ENCODE results near the gene BCHE.

The BCHE gene

GRCh38 chr3:165883863-165884478, 46.7 kb upstream of the BCHE start:
- TF ChIP-seq EZH2phosphoT487 (IDR thresholded peaks at IDR 0.05; ENCODE audit: borderline replicate concordance, low read length) (no peak), CTCF (IDR thresholded peaks at IDR 0.05; ENCODE audit: low read depth, low read length, poor library complexity, severe bottlenecking) (no peak)
- no peaks in the 10 kb centered on the region for H3K79me2 ChIP-seq (ENCODE audit: control insufficient read depth, low read length)
- H3F3A ChIP-seq (ENCODE audit: control insufficient read depth, insufficient read depth): no peaks in the 10 kb centered on the region
- H3K9me2 ChIP-seq (replicated peaks; ENCODE audit: control insufficient read depth, low read length): no peaks in the 10 kb centered on the region
- no peak overlapping the region for H3K4me3 ChIP-seq (ENCODE audit: low read length)
- no peak overlapping the region for H3K27ac ChIP-seq (ENCODE audit: low read depth, low read length)
- no peaks in the 10 kb centered on the region for H3K4me1 ChIP-seq (ENCODE audit: control insufficient read depth, low read length)
- no peaks in the 10 kb centered on the region for H3K36me3 ChIP-seq (ENCODE audit: control insufficient read depth, low read length)
- H3K27me3 ChIP-seq (ENCODE audit: control insufficient read depth, low read length): no peaks in the 10 kb centered on the region
- H4K20me1 ChIP-seq (ENCODE audit: control insufficient read depth, insufficient read depth, low read depth, low read length): no peaks in the 10 kb centered on the region
- H3K4me2 ChIP-seq (ENCODE audit: low read length): no peak overlapping the region
- H3K9me3 ChIP-seq (ENCODE audit: control insufficient read depth, insufficient read depth, low read length): no peaks in the 10 kb centered on the region

- Histone ChIP-seq H3K36me3 (ENCODE audit: control insufficient read depth, low read length) (no peaks in the 10 kb centered on the region), H4K20me1 (ENCODE audit: control insufficient read depth, insufficient read depth, low read depth, low read length) (no peaks in the 10 kb centered on the region), H3K27me3 (ENCODE audit: control insufficient read depth, low read length) (no peaks in the 10 kb centered on the region), H3K79me2 (ENCODE audit: control insufficient read depth, low read length) (no peaks in the 10 kb centered on the region), H3K9me3 (ENCODE audit: control insufficient read depth, insufficient read depth, low read length) (no peaks in the 10 kb centered on the region), H3K27ac (ENCODE audit: low read depth, low read length) (no peak overlapping the region), H3K9me2 (replicated peaks; ENCODE audit: control insufficient read depth, low read length) (no peaks in the 10 kb centered on the region), H3F3A (ENCODE audit: control insufficient read depth, insufficient read depth) (no peaks in the 10 kb centered on the region), H3K4me2 (ENCODE audit: low read length) (no peak overlapping the region), H3K4me3 (ENCODE audit: low read length) (no peak overlapping the region), H3K4me1 (ENCODE audit: control insufficient read depth, low read length) (no peaks in the 10 kb centered on the region)
- no peak for TF ChIP-seq CTCF (IDR thresholded peaks at IDR 0.05; ENCODE audit: low read depth, low read length, poor library complexity, severe bottlenecking)
- TF ChIP-seq EZH2phosphoT487 (IDR thresholded peaks at IDR 0.05; ENCODE audit: borderline replicate concordance, low read length): no peak
These were observed 45.9 kb upstream of the BCHE start for GRCh38 chr3:165883117-165883516.

- Histone ChIP-seq H3K27me3 (ENCODE audit: control insufficient read depth, low read length) (no peaks in the 10 kb centered on the region), H3K79me2 (ENCODE audit: control insufficient read depth, low read length) (no peaks in the 10 kb centered on the region), H3K9me3 (ENCODE audit: control insufficient read depth, insufficient read depth, low read length) (no peaks in the 10 kb centered on the region), H4K20me1 (ENCODE audit: control insufficient read depth, insufficient read depth, low read depth, low read length) (no peaks in the 10 kb centered on the region), H3K4me3 (ENCODE audit: low read length) (no peak overlapping the region), H3K36me3 (ENCODE audit: control insufficient read depth, low read length) (no peaks in the 10 kb centered on the region), H3K9me2 (replicated peaks; ENCODE audit: control insufficient read depth, low read length) (no peaks in the 10 kb centered on the region), H3K4me1 (ENCODE audit: control insufficient read depth, low read length) (no peaks in the 10 kb centered on the region), H3F3A (ENCODE audit: control insufficient read depth, insufficient read depth) (no peaks in the 10 kb centered on the region), H3K27ac (ENCODE audit: low read depth, low read length) (no peak overlapping the region), H3K4me2 (ENCODE audit: low read length) (no peak overlapping the region)
- no peak for TF ChIP-seq EZH2phosphoT487 (IDR thresholded peaks at IDR 0.05; ENCODE audit: borderline replicate concordance, low read length)
- no peak for TF ChIP-seq CTCF (IDR thresholded peaks at IDR 0.05; ENCODE audit: low read depth, low read length, poor library complexity, severe bottlenecking)
These were observed 38.4 kb upstream of the BCHE start for GRCh38 chr3:165875644-165876043.

All from DOHH2 (cell line).